NB4 (cell line): ENCODE measurements around the gene PITPNC1.

Source experiments
- POLR2A ChIP-seq: IDR thresholded peaks from 2 replicates; pipeline ENCODE4 v1.6.1; 2011; ENCODE audit warnings: mild to moderate bottlenecking; ENCODE audit not compliant: insufficient read length; ENCODE audit errors: extremely low read depth
- TF ChIP-seq, protein P1 (sequence below): IDR thresholded peaks from one replicate; pipeline ENCODE4 v1.5.1; 2012; ENCODE audit warnings: low read depth, low read length

GRCh38 chr17:67488768-67489167 is 111.7 kb downstream of the PITPNC1 start:
- no peak for TF ChIP-seq POLR2A
- TF ChIP-seq, protein P1, sequence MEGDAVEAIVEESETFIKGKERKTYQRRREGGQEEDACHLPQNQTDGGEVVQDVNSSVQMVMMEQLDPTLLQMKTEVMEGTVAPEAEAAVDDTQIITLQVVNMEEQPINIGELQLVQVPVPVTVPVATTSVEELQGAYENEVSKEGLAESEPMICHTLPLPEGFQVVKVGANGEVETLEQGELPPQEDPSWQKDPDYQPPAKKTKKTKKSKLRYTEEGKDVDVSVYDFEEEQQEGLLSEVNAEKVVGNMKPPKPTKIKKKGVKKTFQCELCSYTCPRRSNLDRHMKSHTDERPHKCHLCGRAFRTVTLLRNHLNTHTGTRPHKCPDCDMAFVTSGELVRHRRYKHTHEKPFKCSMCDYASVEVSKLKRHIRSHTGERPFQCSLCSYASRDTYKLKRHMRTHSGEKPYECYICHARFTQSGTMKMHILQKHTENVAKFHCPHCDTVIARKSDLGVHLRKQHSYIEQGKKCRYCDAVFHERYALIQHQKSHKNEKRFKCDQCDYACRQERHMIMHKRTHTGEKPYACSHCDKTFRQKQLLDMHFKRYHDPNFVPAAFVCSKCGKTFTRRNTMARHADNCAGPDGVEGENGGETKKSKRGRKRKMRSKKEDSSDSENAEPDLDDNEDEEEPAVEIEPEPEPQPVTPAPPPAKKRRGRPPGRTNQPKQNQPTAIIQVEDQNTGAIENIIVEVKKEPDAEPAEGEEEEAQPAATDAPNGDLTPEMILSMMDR = no peak
